IPS-18a (cell line): ENCODE data around the gene AK8.

Experiments
- H3K27ac ChIP-seq: one replicate; pipeline ENCODE4 v1.5.1; 2013; ENCODE audit warnings: low read length
- H3K27me3 ChIP-seq: one replicate; pipeline ENCODE4 v1.6.1; 2013; ENCODE audit warnings: mild to moderate bottlenecking, low read length; ENCODE audit not compliant: control insufficient read depth, insufficient read depth
- H3K36me3 ChIP-seq: one replicate; pipeline ENCODE4 v1.6.1; 2013; ENCODE audit warnings: low read depth, low read length; ENCODE audit not compliant: control insufficient read depth
- H3K4me1 ChIP-seq: one replicate; pipeline ENCODE4 v1.6.1; 2013; ENCODE audit warnings: low read depth, low read length; ENCODE audit not compliant: control insufficient read depth
- H3K4me3 ChIP-seq: one replicate; pipeline ENCODE4 v1.5.1; 2013; ENCODE audit warnings: low read length
- H3K9ac ChIP-seq: one replicate; pipeline ENCODE4 v1.6.1; 2013; ENCODE audit warnings: mild to moderate bottlenecking, low read length, moderate library complexity
- H3K9me3 ChIP-seq: one replicate; pipeline ENCODE4 v1.6.1; 2013; ENCODE audit warnings: low read depth, low read length; ENCODE audit not compliant: control insufficient read depth

The AK8 gene

GRCh38 chr9:132869266-132869665, 8.8 kb downstream of the AK8 start:
- H3K27me3 ChIP-seq, result no peaks in the 10 kb centered on the region
- no peaks in the 10 kb centered on the region for H3K36me3 ChIP-seq
- H3K4me1 ChIP-seq, result peaks cover 3% of the 10 kb centered on the region
- H3K9ac ChIP-seq, result no peak overlapping the region
- H3K9me3 ChIP-seq, result no peaks in the 10 kb centered on the region
- H3K4me3 ChIP-seq, result no peak overlapping the region
- no peak overlapping the region for H3K27ac ChIP-seq

- Histone ChIP-seq H3K27me3 (no peaks in the 10 kb centered on the region), H3K36me3 (no peaks in the 10 kb centered on the region), H3K9ac (no peak overlapping the region), H3K4me3 (no peak overlapping the region), H3K4me1 (peaks cover 3% of the 10 kb centered on the region), H3K9me3 (no peaks in the 10 kb centered on the region), H3K27ac (no peak overlapping the region)
Observed at GRCh38 chr9:132866898-132867297, 11.2 kb downstream of the AK8 start.

GRCh38 chr9:132864691-132865090, 13.4 kb downstream of the AK8 start:
- Histone ChIP-seq H3K9ac (no peak overlapping the region), H3K4me1 (peaks cover 3% of the 10 kb centered on the region), H3K9me3 (no peaks in the 10 kb centered on the region), H3K4me3 (no peak overlapping the region), H3K27me3 (no peaks in the 10 kb centered on the region), H3K36me3 (no peaks in the 10 kb centered on the region), H3K27ac (no peak overlapping the region)

- Histone ChIP-seq H3K4me1 (peaks cover 3% of the 10 kb centered on the region), H3K36me3 (no peaks in the 10 kb centered on the region), H3K4me3 (no peak overlapping the region), H3K27ac (no peak overlapping the region), H3K9me3 (no peaks in the 10 kb centered on the region), H3K27me3 (no peaks in the 10 kb centered on the region), H3K9ac (no peak overlapping the region)
Observed at GRCh38 chr9:132864277-132864676, 13.8 kb downstream of the AK8 start.

- H3K36me3 ChIP-seq, result no peaks in the 10 kb centered on the region
- no peaks in the 10 kb centered on the region for H3K27me3 ChIP-seq
Observed at GRCh38 chr9:132863096-132863495, 15.0 kb downstream of the AK8 start.

GRCh38 chr9:132862533-132862932, 15.6 kb downstream of the AK8 start:
- no peak overlapping the region for H3K9ac ChIP-seq
- no peaks in the 10 kb centered on the region for H3K9me3 ChIP-seq
- H3K27ac ChIP-seq, result no peak overlapping the region
- no peak overlapping the region for H3K4me3 ChIP-seq
- H3K36me3 ChIP-seq, result no peaks in the 10 kb centered on the region
- H3K4me1 ChIP-seq, result peaks cover 5% of the 10 kb centered on the region
- H3K27me3 ChIP-seq, result no peaks in the 10 kb centered on the region

More at GRCh38 chr9:132863096-132863495, 15.0 kb downstream of the AK8 start:
- no peak overlapping the region for H3K27ac ChIP-seq
- H3K9me3 ChIP-seq, result no peaks in the 10 kb centered on the region
- H3K9ac ChIP-seq, result no peak overlapping the region
- peaks cover 3% of the 10 kb centered on the region for H3K4me1 ChIP-seq
- no peak overlapping the region for H3K4me3 ChIP-seq

GRCh38 chr9:132861666-132862065, 16.4 kb downstream of the AK8 start:
- Histone ChIP-seq H3K9ac (no peak overlapping the region), H3K27me3 (no peaks in the 10 kb centered on the region), H3K36me3 (no peaks in the 10 kb centered on the region), H3K4me3 (no peak overlapping the region), H3K27ac (no peak overlapping the region), H3K4me1 (peaks cover 10% of the 10 kb centered on the region), H3K9me3 (no peaks in the 10 kb centered on the region)

- Histone ChIP-seq H3K27me3 (no peaks in the 10 kb centered on the region), H3K9me3 (no peaks in the 10 kb centered on the region), H3K4me1 (peaks cover 7% of the 10 kb centered on the region), H3K36me3 (no peaks in the 10 kb centered on the region), H3K4me3 (no peak overlapping the region), H3K9ac (no peak overlapping the region), H3K27ac (no peak overlapping the region)
Observed at GRCh38 chr9:132858751-132859150, 19.3 kb downstream of the AK8 start.

- Histone ChIP-seq H3K9ac (no peak overlapping the region), H3K4me1 (peaks cover 7% of the 10 kb centered on the region), H3K36me3 (no peaks in the 10 kb centered on the region), H3K9me3 (no peaks in the 10 kb centered on the region), H3K27me3 (no peaks in the 10 kb centered on the region), H3K4me3 (no peak overlapping the region), H3K27ac (no peak overlapping the region)
Observed at GRCh38 chr9:132857616-132858342, 20.3 kb downstream of the AK8 start.

- H3K9ac ChIP-seq, result no peak overlapping the region
- H3K36me3 ChIP-seq, result no peaks in the 10 kb centered on the region
- H3K9me3 ChIP-seq, result no peaks in the 10 kb centered on the region
- H3K4me1 ChIP-seq, result peaks cover 7% of the 10 kb centered on the region
- H3K27ac ChIP-seq, result no peak overlapping the region
- H3K27me3 ChIP-seq, result no peaks in the 10 kb centered on the region
- H3K4me3 ChIP-seq, result no peak overlapping the region
Observed at GRCh38 chr9:132857031-132857430, 21.1 kb downstream of the AK8 start.

- no peaks in the 10 kb centered on the region for H3K27me3 ChIP-seq
- no peak overlapping the region for H3K9ac ChIP-seq
- peaks cover 7% of the 10 kb centered on the region for H3K4me1 ChIP-seq
- H3K9me3 ChIP-seq, result no peaks in the 10 kb centered on the region
- H3K4me3 ChIP-seq, result no peak overlapping the region
- no peaks in the 10 kb centered on the region for H3K36me3 ChIP-seq
- H3K27ac ChIP-seq, result no peak overlapping the region
Observed at GRCh38 chr9:132855904-132856303, 22.2 kb downstream of the AK8 start.

GRCh38 chr9:132854832-132855231, 23.3 kb downstream of the AK8 start:
- Histone ChIP-seq H3K4me3 (no peak overlapping the region), H3K9ac (no peak overlapping the region), H3K27ac (no peak overlapping the region), H3K4me1 (peaks cover 7% of the 10 kb centered on the region), H3K36me3 (no peaks in the 10 kb centered on the region), H3K27me3 (no peaks in the 10 kb centered on the region), H3K9me3 (no peaks in the 10 kb centered on the region)
